ENCODE data around the gene HAAO.

HAAO gene

GRCh38 chr2:42792087-42792582 is 248 bp downstream of the HAAO start:
- DNase-seq = no peak

- no peak for DNase-seq
Observed at GRCh38 chr2:42791606-42792005, 777 bp downstream of the HAAO start.

GRCh38 chr2:42789751-42790150 is 2.6 kb downstream of the HAAO start:
- no peak for DNase-seq

GRCh38 chr2:42788882-42789281 is 3.5 kb downstream of the HAAO start:
- no peak for DNase-seq

GRCh38 chr2:42788478-42788793 is 3.9 kb downstream of the HAAO start:
- DNase-seq = no peak

- no peak for DNase-seq
Observed at GRCh38 chr2:42787788-42788477, 4.5 kb downstream of the HAAO start.

- no peak for DNase-seq
Observed at GRCh38 chr2:42787424-42787787, 5.0 kb downstream of the HAAO start.

- DNase-seq = no peak
Observed at GRCh38 chr2:42786561-42787345, 5.6 kb downstream of the HAAO start.

GRCh38 chr2:42784204-42784880 is 8.0 kb downstream of the HAAO start:
- DNase-seq = no peak

GRCh38 chr2:42783511-42783910 is 8.9 kb downstream of the HAAO start:
- DNase-seq = no peak

GRCh38 chr2:42781181-42781580 is 11.2 kb downstream of the HAAO start:
- DNase-seq = no peak

GRCh38 chr2:42777883-42778805 is 14.2 kb downstream of the HAAO start:
- DNase-seq = no peak

- DNase-seq = no peak
Observed at GRCh38 chr2:42775810-42776209, 16.6 kb downstream of the HAAO start.

GRCh38 chr2:42775186-42775585 is 17.2 kb downstream of the HAAO start:
- DNase-seq = no peak

- no peak for DNase-seq
Observed at GRCh38 chr2:42771546-42772153, 20.7 kb downstream of the HAAO start.

GRCh38 chr2:42770288-42771131 is 21.9 kb downstream of the HAAO start:
- no peak for DNase-seq

- no peak for DNase-seq
Observed at GRCh38 chr2:42769583-42770287, 22.6 kb downstream of the HAAO start.

GRCh38 chr2:42768706-42769256 is 23.6 kb downstream of the HAAO start:
- DNase-seq = no peak

GRCh38 chr2:42767899-42768705 is 24.3 kb downstream of the HAAO start:
- no peak for DNase-seq

Measured in CD4-positive, alpha-beta T cell treated with Interleukin-4 for 4 hours (primary cell).